Activated naive CD8-positive, alpha-beta T cell treated with anti-CD3 and anti-CD28 coated beads, Interleukin-2, amount 10 ng/mL, durations not matched to agents 7 days and 5 days (primary cell): ENCODE data around the gene PSMA6. TPM values are rescaled to one million over a fixed set of nuclear protein-coding genes. Genes with fewer than 3 reads are reported as not detected.
A peak's percentile ranks its signal among the peaks of the same experiment; 100 is the strongest.
"Not testable (repeated sequence)": the region's sequence is repeated elsewhere in the genome, so short reads cannot be mapped to it uniquely, and the experiment has no call there.

ENCODE experiments used
- ATAC-seq: fragments of 150-1000 bp; cut with Tn5 transposase; one replicate; pipeline ENCODE4 v1.10.0; 2021; ENCODE audit warnings: low read depth, moderate library complexity
- POLR2A ChIA-PET: fragments of 350-600 bp; sonication (Branson Sonifier 250); formaldehyde crosslinking; loops from one replicate; lab custom pipeline; 2021; ENCODE audit warnings: antibody characterized with exemption; lab: Charles Lee
- DNase-seq: peaks from one replicate; pipeline ENCODE4 v3.0.0; 2021
- H3K27ac Mint-ChIP-seq: one replicate; pipeline ENCODE4 v1.8.0; 2022; ENCODE audit warnings: mild to moderate bottlenecking, mixed read lengths
- H3K27me3 Mint-ChIP-seq: one replicate; pipeline ENCODE4 v1.8.0; 2022; ENCODE audit warnings: mild to moderate bottlenecking, moderate library complexity, mixed read lengths
- H3K36me3 Mint-ChIP-seq: one replicate; pipeline ENCODE4 v1.8.0; 2021; ENCODE audit warnings: mild to moderate bottlenecking, mixed read lengths
- H3K4me1 Mint-ChIP-seq: one replicate; pipeline ENCODE4 v1.8.0; 2021; ENCODE audit warnings: mixed read lengths
- H3K4me3 Mint-ChIP-seq: one replicate; pipeline ENCODE4 v1.8.0; 2022; ENCODE audit warnings: mild to moderate bottlenecking, moderate library complexity, mixed read lengths
- H3K9me3 Mint-ChIP-seq: one replicate; pipeline ENCODE4 v1.8.0; 2021; ENCODE audit warnings: mixed read lengths
- total RNA-seq, 2 experiments: library from RNA; stranded (reverse); gene quantifications; one replicate each; pipeline ENCODE4 v1.2.3, GENCODE V29; 2021

PSMA6 gene
- total RNA-seq, result 100 to 1,000 TPM; 213 to 221 TPM

GRCh38 chr14:35292051-35292769 lies at the start of gene PSMA6:
TSS of gene PSMA6 (plus strand) at chr14:35292382. CDS start at chr14:35292477, 95 bp downstream.
- Mint-ChIP-seq H3K9me3 (no peaks in the 10 kb centered on the region), H3K36me3 (peaks cover 8% of the 10 kb centered on the region), H3K27me3 (no peaks in the 10 kb centered on the region), H3K27ac (peak within 1 kb of the TSS; percentile 89), H3K4me1 (peaks cover 30% of the 10 kb centered on the region), H3K4me3 (peak within 1 kb of the TSS; percentile 93)
- POLR2A ChIA-PET, result interaction anchor here (0.7 to 6.6 kb wide), 30 partner anchors 9 to 419 kb away, joined by 3 to 127 read pairs (median 7); partner anchors contain the start of genes BAZ1A, FAM177A1, NFKBIA and PPP2R3C
- DNase-seq, result peak; percentile 98
- peak; percentile 93 for ATAC-seq

DNA sequence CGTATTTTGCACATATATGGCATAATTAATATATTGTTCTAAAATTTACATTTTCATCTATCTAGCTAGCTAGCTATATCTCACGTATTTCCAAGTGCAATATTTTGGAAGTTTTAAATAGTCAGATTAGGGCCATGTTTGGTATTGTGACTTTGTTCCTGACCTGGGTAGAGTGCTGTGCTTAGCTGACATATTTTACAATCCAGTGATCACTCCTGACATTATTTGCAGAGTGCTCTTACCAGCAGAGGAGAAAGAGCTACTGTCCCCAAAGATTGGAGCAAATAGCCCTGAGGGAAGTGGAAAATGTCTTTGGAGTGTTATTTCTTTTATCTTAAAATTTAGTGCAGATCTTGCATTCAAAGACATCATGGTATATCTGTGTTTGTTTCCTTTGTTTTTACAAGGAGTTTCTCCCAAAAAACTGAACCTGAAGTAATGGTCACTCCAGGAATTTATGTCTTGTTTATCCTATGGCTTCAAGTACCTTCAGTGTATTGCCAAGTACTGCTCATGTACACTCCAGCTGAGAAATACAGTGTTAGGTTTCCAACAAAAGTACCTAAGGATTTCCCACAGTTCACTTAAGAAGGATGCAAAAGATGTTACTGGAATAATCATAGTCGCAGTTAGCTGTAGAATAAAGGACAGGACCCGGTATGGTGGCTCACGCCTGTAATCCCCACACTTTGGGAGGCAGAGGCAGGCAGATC lies 49.4 kb upstream of the PSMA6 start:
- peaks cover 5% of the 10 kb centered on the region for H3K36me3 Mint-ChIP-seq
- POLR2A ChIA-PET, result no interaction called here
- ATAC-seq (no peak), DNase-seq (no peak)
- no peaks in the 10 kb centered on the region for H3K27me3 Mint-ChIP-seq
- H3K4me3 Mint-ChIP-seq, result no peak overlapping the region
- no peaks in the 10 kb centered on the region for H3K9me3 Mint-ChIP-seq
- peaks cover 10% of the 10 kb centered on the region for H3K4me1 Mint-ChIP-seq
- H3K27ac Mint-ChIP-seq, result no peak overlapping the region

DNA sequence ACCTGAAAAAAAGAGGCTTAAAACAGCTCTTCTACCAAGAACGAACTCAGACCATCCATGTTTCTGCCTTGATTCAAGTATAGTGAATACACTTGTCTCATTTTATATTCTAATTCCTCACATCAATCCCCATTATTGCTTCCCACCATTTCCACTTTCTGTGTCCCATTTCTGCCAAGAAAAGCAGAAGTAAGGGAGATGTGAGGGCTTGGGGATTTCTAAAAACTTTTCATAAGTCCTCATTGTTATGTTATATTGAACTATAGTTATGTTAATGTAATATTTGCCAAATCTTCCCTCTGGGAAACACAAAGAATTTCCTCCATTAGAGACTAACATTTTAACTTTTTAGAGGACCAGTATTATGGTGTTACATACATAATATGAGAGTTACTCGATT lies 48.2 kb upstream of the PSMA6 start:
- no peak overlapping the region for H3K4me3 Mint-ChIP-seq
- peaks cover 4% of the 10 kb centered on the region for H3K36me3 Mint-ChIP-seq
- H3K27ac Mint-ChIP-seq, result no peak overlapping the region
- ATAC-seq, result no peak
- no peaks in the 10 kb centered on the region for H3K27me3 Mint-ChIP-seq
- DNase-seq, result no peak
- POLR2A ChIA-PET, result no interaction called here
- peaks cover 21% of the 10 kb centered on the region for H3K4me1 Mint-ChIP-seq
- no peaks in the 10 kb centered on the region for H3K9me3 Mint-ChIP-seq

GRCh38 chr14:35244542-35244941 lies 47.6 kb upstream of the PSMA6 start:
- Mint-ChIP-seq H3K4me1 (peaks cover 22% of the 10 kb centered on the region), H3K4me3 (no peak overlapping the region), H3K9me3 (no peaks in the 10 kb centered on the region), H3K36me3 (peaks cover 2% of the 10 kb centered on the region), H3K27ac (no peak overlapping the region), H3K27me3 (no peaks in the 10 kb centered on the region)
- DNase-seq, result no peak
- ATAC-seq, result no peak
- POLR2A ChIA-PET, result interaction anchor here (1.2 kb wide), 1 partner anchor 47 kb away, joined by 3 read pairs; the partner anchor contains the start of gene PSMA6

- ATAC-seq (no peak), DNase-seq (no peak)
- H3K9me3 Mint-ChIP-seq, result no peaks in the 10 kb centered on the region
- H3K27me3 Mint-ChIP-seq, result no peaks in the 10 kb centered on the region
- no peak overlapping the region for H3K27ac Mint-ChIP-seq
- no peak overlapping the region for H3K4me3 Mint-ChIP-seq
- H3K4me1 Mint-ChIP-seq, result peaks cover 22% of the 10 kb centered on the region
- peaks cover 2% of the 10 kb centered on the region for H3K36me3 Mint-ChIP-seq
- POLR2A ChIA-PET, result interaction anchor here (1.2 to 2.0 kb wide), 2 partner anchors 47 to 159 kb away, joined by 3 to 5 read pairs; partner anchors contain the start of gene PSMA6
Observed at GRCh38 chr14:35245051-35245450, 47.1 kb upstream of the PSMA6 start.

GRCh38 chr14:35247777-35248475 lies 44.3 kb upstream of the PSMA6 start:
- no peaks in the 10 kb centered on the region for H3K9me3 Mint-ChIP-seq
- no peak overlapping the region for H3K27ac Mint-ChIP-seq
- H3K36me3 Mint-ChIP-seq, result peaks cover 6% of the 10 kb centered on the region
- POLR2A ChIA-PET, result no interaction called here
- H3K4me1 Mint-ChIP-seq, result peaks cover 22% of the 10 kb centered on the region
- H3K4me3 Mint-ChIP-seq, result no peak overlapping the region
- ATAC-seq, result no peak
- no peaks in the 10 kb centered on the region for H3K27me3 Mint-ChIP-seq
- DNase-seq, result no peak

- ATAC-seq, result no peak
- Mint-ChIP-seq H3K9me3 (no peaks in the 10 kb centered on the region), H3K27me3 (no peaks in the 10 kb centered on the region), H3K36me3 (peaks cover 6% of the 10 kb centered on the region), H3K4me1 (peaks cover 22% of the 10 kb centered on the region), H3K27ac (no peak overlapping the region), H3K4me3 (no peak overlapping the region)
- POLR2A ChIA-PET, result no interaction called here
- no peak for DNase-seq
Observed at GRCh38 chr14:35248476-35248788, 43.8 kb upstream of the PSMA6 start.

DNA sequence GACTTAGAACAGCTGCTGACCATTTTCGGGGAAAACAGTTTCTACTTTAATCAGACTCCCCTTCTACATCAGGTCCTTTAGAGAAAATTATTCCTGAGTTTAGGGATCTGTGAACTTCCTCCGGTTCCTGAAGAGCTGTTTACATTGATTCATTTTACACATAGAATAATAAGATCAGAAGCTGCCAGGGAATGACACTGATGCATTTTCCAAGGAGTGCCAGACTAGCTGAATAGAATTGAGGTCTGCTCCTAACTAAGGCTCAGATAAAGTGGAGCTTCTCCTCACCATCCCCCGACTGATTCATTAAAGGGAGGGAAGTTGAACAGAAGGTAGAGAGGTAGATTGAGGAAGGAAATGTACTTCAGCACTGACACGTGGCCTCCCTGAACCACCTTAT lies 41.9 kb upstream of the PSMA6 start:
- POLR2A ChIA-PET, result interaction anchor here (1.2 kb wide), 1 partner anchor 42 kb away, joined by 4 read pairs; the partner anchor contains the start of gene PSMA6
- ATAC-seq (no peak), DNase-seq (no peak)
- H3K4me1 Mint-ChIP-seq, result peaks cover 29% of the 10 kb centered on the region
- H3K4me3 Mint-ChIP-seq, result no peak overlapping the region
- H3K9me3 Mint-ChIP-seq, result no peaks in the 10 kb centered on the region
- H3K36me3 Mint-ChIP-seq, result peaks cover 12% of the 10 kb centered on the region
- no peaks in the 10 kb centered on the region for H3K27me3 Mint-ChIP-seq
- H3K27ac Mint-ChIP-seq, result no peak overlapping the region

- no peak overlapping the region for H3K27ac Mint-ChIP-seq
- peaks cover 12% of the 10 kb centered on the region for H3K36me3 Mint-ChIP-seq
- DNase-seq, result no peak
- no peak for ATAC-seq
- POLR2A ChIA-PET, result no interaction called here
- H3K4me1 Mint-ChIP-seq, result peaks cover 28% of the 10 kb centered on the region
- H3K9me3 Mint-ChIP-seq, result no peaks in the 10 kb centered on the region
- no peaks in the 10 kb centered on the region for H3K27me3 Mint-ChIP-seq
- H3K4me3 Mint-ChIP-seq, result no peak overlapping the region
Observed at GRCh38 chr14:35252451-35252868, 39.7 kb upstream of the PSMA6 start.

DNA sequence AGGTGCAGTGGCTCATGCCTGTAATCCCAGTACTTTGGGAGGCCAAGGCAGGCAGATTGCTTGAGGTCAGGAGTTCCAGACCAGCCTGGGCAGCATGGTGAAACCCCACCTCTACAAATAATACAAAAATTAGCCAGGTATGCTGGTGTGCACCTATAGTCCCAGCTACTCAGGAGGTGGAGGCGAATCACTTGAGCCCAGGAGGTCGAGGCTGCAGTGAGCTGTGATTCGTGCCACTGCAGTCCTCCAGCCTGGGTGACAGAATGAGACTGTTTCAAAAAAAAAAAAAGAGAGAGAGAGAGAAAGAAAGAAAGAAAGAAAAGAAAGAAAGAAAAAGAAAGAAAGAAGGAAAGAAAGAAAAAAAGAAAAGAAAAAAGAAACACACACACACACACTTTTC lies 39.1 kb upstream of the PSMA6 start:
- H3K9me3 Mint-ChIP-seq, DNase-seq, H3K27ac Mint-ChIP-seq, ATAC-seq, H3K4me3 Mint-ChIP-seq, H3K27me3 Mint-ChIP-seq: not testable (repeated sequence)
- POLR2A ChIA-PET, result interaction anchor here (0.7 kb wide), 1 partner anchor 769 kb away, joined by 3 read pairs; no protein-coding TSS in a partner anchor
- Mint-ChIP-seq H3K36me3 (peaks cover 12% of the 10 kb centered on the region), H3K4me1 (peaks cover 24% of the 10 kb centered on the region)

GRCh38 chr14:35254034-35254622 lies 38.1 kb upstream of the PSMA6 start:
- H3K27ac Mint-ChIP-seq, H3K4me3 Mint-ChIP-seq, H3K9me3 Mint-ChIP-seq, DNase-seq, ATAC-seq, POLR2A ChIA-PET, H3K27me3 Mint-ChIP-seq: not testable (repeated sequence)
- peaks cover 12% of the 10 kb centered on the region for H3K36me3 Mint-ChIP-seq
- peaks cover 17% of the 10 kb centered on the region for H3K4me1 Mint-ChIP-seq

GRCh38 chr14:35254736-35255135 lies 37.4 kb upstream of the PSMA6 start:
- DNase-seq, result no peak
- Mint-ChIP-seq H3K4me1 (peaks cover 17% of the 10 kb centered on the region), H3K36me3 (peaks cover 12% of the 10 kb centered on the region), H3K4me3 (no peak overlapping the region), H3K27me3 (no peaks in the 10 kb centered on the region), H3K27ac (no peak overlapping the region), H3K9me3 (no peaks in the 10 kb centered on the region)
- POLR2A ChIA-PET, result no interaction called here
- ATAC-seq, result no peak

- Mint-ChIP-seq H3K4me1 (peaks cover 14% of the 10 kb centered on the region), H3K9me3 (peaks cover 3% of the 10 kb centered on the region), H3K27ac (no peak overlapping the region), H3K36me3 (peaks cover 14% of the 10 kb centered on the region), H3K27me3 (no peaks in the 10 kb centered on the region), H3K4me3 (no peak overlapping the region)
- POLR2A ChIA-PET, result no interaction called here
- DNase-seq (no peak), ATAC-seq (no peak)
Observed at GRCh38 chr14:35255711-35256110, 36.5 kb upstream of the PSMA6 start.
